HL-60/S4 treated with phorbol 12-myristate 13-acetate at 8.2 ng/mL for 4 days and 3 days (cell line): ENCODE results near the gene ABCC1.
"Not testable (repeated sequence)": the region's sequence is repeated elsewhere in the genome, so short reads cannot be mapped to it uniquely, and the experiment has no call there.

Source experiments
- in situ Hi-C: fragments of 300-500 bp; cut with MboI; formaldehyde crosslinking; loops from 2 replicates; pipeline ENCODE4 v1.15.0; 2022; ENCODE audit warnings: low sequenced_read_pairs

The ABCC1 gene

GRCh38 chr16:15966836-15967546, 17.6 kb downstream of the ABCC1 start:
- in situ Hi-C loops, result no loop called here

GRCh38 chr16:15967655-15968315, 18.4 kb downstream of the ABCC1 start:
- in situ Hi-C loops, result no loop called here

- in situ Hi-C loops, result no loop called here
These were observed 20.8 kb downstream of the ABCC1 start for GRCh38 chr16:15970202-15970601.

GRCh38 chr16:15970743-15971439, 21.5 kb downstream of the ABCC1 start:
- in situ Hi-C loops, result no loop called here

GRCh38 chr16:15971440-15971815, 22.0 kb downstream of the ABCC1 start:
- in situ Hi-C loops, result no loop called here

GRCh38 chr16:15972046-15972868, 22.8 kb downstream of the ABCC1 start:
- in situ Hi-C loops, result no loop called here

GRCh38 chr16:15973421-15973820, 24.0 kb downstream of the ABCC1 start:
- in situ Hi-C loops, result no loop called here

GRCh38 chr16:15974057-15974456, 24.6 kb downstream of the ABCC1 start:
- in situ Hi-C loops, result no loop called here

- in situ Hi-C loops, result no loop called here
These were observed 25.8 kb downstream of the ABCC1 start for GRCh38 chr16:15975172-15975571.

- in situ Hi-C loops, result no loop called here
These were observed 26.9 kb downstream of the ABCC1 start for GRCh38 chr16:15976225-15976812.

- in situ Hi-C loops, result no loop called here
These were observed 27.7 kb downstream of the ABCC1 start for GRCh38 chr16:15976929-15977637.

- in situ Hi-C loops, result no loop called here
These were observed 30.4 kb downstream of the ABCC1 start for GRCh38 chr16:15979801-15980200.

GRCh38 chr16:15980329-15980728, 30.9 kb downstream of the ABCC1 start:
- in situ Hi-C loops, result no loop called here

- in situ Hi-C loops, result no loop called here
These were observed 32.0 kb downstream of the ABCC1 start for GRCh38 chr16:15981382-15981781.

GRCh38 chr16:15982194-15982915, 32.9 kb downstream of the ABCC1 start:
- in situ Hi-C loops, result not testable (repeated sequence)

- in situ Hi-C loops, result no loop called here
These were observed 34.5 kb downstream of the ABCC1 start for GRCh38 chr16:15983898-15984297.

GRCh38 chr16:15985144-15985543, 35.7 kb downstream of the ABCC1 start:
- in situ Hi-C loops, result no loop called here

GRCh38 chr16:15986261-15986660, 36.8 kb downstream of the ABCC1 start:
- in situ Hi-C loops, result no loop called here

GRCh38 chr16:15988268-15989013, 39.0 kb downstream of the ABCC1 start:
- in situ Hi-C loops, result no loop called here
